ENCODE measurements around the gene RNF225. TPM values are rescaled to one million over a fixed set of nuclear protein-coding genes. Genes with fewer than 3 reads are reported as not detected.

Gene RNF225
- total and polyA plus RNA-seq, 2 of the 13 experiments (the other 11 are each of a cell fraction or from before 2014, with no cell fraction given) = not detected

DNA sequence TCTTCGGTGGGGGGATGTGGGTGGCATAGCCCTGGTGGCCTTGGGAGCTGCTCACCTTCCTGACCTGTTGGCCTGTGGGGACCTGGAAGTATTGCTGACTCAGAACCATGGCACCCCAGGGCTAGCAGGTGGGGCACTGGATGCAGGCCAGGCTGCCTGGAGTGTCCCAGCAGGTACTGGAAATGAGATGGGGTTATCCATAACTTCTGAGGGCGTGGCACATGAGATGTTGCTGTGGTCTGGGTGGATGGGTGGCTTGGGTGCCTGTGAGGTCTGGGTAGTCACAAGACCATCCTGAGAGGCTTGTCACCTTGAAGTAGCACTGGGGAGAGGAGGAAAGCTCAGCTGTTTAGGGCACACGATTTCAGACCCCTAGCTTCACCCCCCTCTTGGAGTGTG lies 636 bp upstream of the RNF225 start (continued):
- TF ChIP-seq, protein P1, sequence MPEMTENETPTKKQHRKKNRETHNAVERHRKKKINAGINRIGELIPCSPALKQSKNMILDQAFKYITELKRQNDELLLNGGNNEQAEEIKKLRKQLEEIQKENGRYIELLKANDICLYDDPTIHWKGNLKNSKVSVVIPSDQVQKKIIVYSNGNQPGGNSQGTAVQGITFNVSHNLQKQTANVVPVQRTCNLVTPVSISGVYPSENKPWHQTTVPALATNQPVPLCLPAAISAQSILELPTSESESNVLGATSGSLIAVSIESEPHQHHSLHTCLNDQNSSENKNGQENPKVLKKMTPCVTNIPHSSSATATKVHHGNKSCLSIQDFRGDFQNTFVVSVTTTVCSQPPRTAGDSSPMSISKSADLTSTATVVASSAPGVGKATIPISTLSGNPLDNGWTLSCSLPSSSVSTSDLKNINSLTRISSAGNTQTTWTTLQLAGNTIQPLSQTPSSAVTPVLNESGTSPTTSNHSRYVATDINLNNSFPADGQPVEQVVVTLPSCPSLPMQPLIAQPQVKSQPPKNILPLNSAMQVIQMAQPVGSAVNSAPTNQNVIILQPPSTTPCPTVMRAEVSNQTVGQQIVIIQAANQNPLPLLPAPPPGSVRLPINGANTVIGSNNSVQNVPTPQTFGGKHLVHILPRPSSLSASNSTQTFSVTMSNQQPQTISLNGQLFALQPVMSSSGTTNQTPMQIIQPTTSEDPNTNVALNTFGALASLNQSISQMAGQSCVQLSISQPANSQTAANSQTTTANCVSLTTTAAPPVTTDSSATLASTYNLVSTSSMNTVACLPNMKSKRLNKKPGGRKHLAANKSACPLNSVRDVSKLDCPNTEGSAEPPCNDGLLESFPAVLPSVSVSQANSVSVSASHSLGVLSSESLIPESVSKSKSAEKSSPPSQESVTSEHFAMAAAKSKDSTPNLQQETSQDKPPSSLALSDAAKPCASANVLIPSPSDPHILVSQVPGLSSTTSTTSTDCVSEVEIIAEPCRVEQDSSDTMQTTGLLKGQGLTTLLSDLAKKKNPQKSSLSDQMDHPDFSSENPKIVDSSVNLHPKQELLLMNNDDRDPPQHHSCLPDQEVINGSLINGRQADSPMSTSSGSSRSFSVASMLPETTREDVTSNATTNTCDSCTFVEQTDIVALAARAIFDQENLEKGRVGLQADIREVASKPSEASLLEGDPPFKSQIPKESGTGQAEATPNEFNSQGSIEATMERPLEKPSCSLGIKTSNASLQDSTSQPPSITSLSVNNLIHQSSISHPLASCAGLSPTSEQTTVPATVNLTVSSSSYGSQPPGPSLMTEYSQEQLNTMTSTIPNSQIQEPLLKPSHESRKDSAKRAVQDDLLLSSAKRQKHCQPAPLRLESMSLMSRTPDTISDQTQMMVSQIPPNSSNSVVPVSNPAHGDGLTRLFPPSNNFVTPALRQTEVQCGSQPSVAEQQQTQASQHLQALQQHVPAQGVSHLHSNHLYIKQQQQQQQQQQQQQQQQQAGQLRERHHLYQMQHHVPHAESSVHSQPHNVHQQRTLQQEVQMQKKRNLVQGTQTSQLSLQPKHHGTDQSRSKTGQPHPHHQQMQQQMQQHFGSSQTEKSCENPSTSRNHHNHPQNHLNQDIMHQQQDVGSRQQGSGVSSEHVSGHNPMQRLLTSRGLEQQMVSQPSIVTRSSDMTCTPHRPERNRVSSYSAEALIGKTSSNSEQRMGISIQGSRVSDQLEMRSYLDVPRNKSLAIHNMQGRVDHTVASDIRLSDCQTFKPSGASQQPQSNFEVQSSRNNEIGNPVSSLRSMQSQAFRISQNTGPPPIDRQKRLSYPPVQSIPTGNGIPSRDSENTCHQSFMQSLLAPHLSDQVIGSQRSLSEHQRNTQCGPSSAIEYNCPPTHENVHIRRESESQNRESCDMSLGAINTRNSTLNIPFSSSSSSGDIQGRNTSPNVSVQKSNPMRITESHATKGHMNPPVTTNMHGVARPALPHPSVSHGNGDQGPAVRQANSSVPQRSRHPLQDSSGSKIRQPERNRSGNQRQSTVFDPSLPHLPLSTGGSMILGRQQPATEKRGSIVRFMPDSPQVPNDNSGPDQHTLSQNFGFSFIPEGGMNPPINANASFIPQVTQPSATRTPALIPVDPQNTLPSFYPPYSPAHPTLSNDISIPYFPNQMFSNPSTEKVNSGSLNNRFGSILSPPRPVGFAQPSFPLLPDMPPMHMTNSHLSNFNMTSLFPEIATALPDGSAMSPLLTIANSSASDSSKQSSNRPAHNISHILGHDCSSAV (CRISPR knock-in tag; IDR thresholded peaks at IDR 0.05; ENCODE audit: borderline replicate concordance) = no peak
- no peak for TF ChIP-seq ZNF615 (CRISPR knock-in tag; IDR thresholded peaks at IDR 0.05; ENCODE audit: borderline replicate concordance)
- TF ChIP-seq, protein P2, sequence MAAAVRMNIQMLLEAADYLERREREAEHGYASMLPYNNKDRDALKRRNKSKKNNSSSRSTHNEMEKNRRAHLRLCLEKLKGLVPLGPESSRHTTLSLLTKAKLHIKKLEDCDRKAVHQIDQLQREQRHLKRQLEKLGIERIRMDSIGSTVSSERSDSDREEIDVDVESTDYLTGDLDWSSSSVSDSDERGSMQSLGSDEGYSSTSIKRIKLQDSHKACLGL (CRISPR knock-in tag; IDR thresholded peaks at IDR 0.05) = no peak
- peak; percentile 38 to 60; a peak in 3 of 4 replicates for TF ChIP-seq MAFK (conservative IDR thresholded peaks at IDR 0.05 in 1 of 2, IDR thresholded peaks at IDR 0.05 in 1 of 2; ENCODE audit: low read length in 2 of 2)
- no peak for TF ChIP-seq ZNF747 (CRISPR knock-in tag; IDR thresholded peaks at IDR 0.05; ENCODE audit: borderline replicate concordance)
- TF ChIP-seq, protein P3, sequence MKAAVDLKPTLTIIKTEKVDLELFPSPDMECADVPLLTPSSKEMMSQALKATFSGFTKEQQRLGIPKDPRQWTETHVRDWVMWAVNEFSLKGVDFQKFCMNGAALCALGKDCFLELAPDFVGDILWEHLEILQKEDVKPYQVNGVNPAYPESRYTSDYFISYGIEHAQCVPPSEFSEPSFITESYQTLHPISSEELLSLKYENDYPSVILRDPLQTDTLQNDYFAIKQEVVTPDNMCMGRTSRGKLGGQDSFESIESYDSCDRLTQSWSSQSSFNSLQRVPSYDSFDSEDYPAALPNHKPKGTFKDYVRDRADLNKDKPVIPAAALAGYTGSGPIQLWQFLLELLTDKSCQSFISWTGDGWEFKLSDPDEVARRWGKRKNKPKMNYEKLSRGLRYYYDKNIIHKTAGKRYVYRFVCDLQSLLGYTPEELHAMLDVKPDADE (CRISPR knock-in tag; IDR thresholded peaks at IDR 0.05) = no peak
